GM12878 (cell line): Measurements from ENCODE around the gene GSG1L. TPM values are rescaled to one million over a fixed set of nuclear protein-coding genes. Genes with fewer than 3 reads are reported as not detected.
A peak's percentile ranks its signal among the peaks of the same experiment; 100 is the strongest.

ENCODE experiments used
- ASH2L ChIP-seq: fragments of 300-600, 200-600 bp; sonication (generic); IDR thresholded peaks from 2 replicates; pipeline ENCODE4 v1.6.1; 2017; ENCODE audit warnings: low read depth, mild to moderate bottlenecking, borderline replicate concordance
- ATF3 ChIP-seq: IDR thresholded peaks from 2 replicates; pipeline ENCODE4 v1.6.1; 2011; ENCODE audit warnings: low read depth, mild to moderate bottlenecking, low read length, moderate library complexity, borderline replicate concordance; ENCODE audit errors: extremely low read depth
- ATF7 ChIP-seq: fragments of 450-650 bp; IDR thresholded peaks from 2 replicates; pipeline ENCODE4 v1.6.1; 2016; ENCODE audit warnings: low read depth, mild to moderate bottlenecking
- BCLAF1 ChIP-seq: fragments of 450-650 bp; IDR thresholded peaks from 2 replicates; pipeline ENCODE4 v1.6.1; 2017; ENCODE audit warnings: antibody characterized with exemption, mild to moderate bottlenecking, moderate library complexity
- CEBPB ChIP-seq, 2 experiments: fragments of 150-350 bp in 1 of 2; IDR thresholded peaks; 2 replicates each; pipeline ENCODE4 v1.6.1; 2012 to 2014; ENCODE audit warnings: low read depth in 2 of 2, low read length in 2 of 2, borderline replicate concordance in 1 of 2, inconsistent platforms in 1 of 2
- HDAC6 ChIP-seq: fragments of 200-600 bp; sonication (generic); IDR thresholded peaks from one replicate; pipeline ENCODE4 v1.8.0; 2017; ENCODE audit warnings: antibody characterized with exemption; ENCODE audit not compliant: unreplicated experiment
- JUND ChIP-seq: IDR thresholded peaks from 2 replicates; pipeline ENCODE4 v1.6.1; 2012; ENCODE audit warnings: low read depth, mild to moderate bottlenecking, low read length, improper control_type of control experiment, moderate library complexity
- NBN ChIP-seq: fragments of 450-650 bp; IDR thresholded peaks from 2 replicates; pipeline ENCODE4 v1.6.1; 2016
- NR2C1 ChIP-seq: fragments of 450-650 bp; IDR thresholded peaks from 2 replicates; pipeline ENCODE4 v1.6.1; 2017; ENCODE audit warnings: antibody characterized with exemption, mild to moderate bottlenecking, moderate library complexity
- NR2C2 ChIP-seq: IDR thresholded peaks from 2 replicates; pipeline ENCODE4 v1.6.1; 2011; ENCODE audit warnings: borderline replicate concordance, low read depth; ENCODE audit not compliant: control insufficient read depth, insufficient read length
- POLR2AphosphoS2 ChIP-seq: IDR thresholded peaks from 2 replicates; pipeline ENCODE4 v1.6.1; 2011; ENCODE audit warnings: low read depth, mild to moderate bottlenecking, low read length, improper control_type of control experiment, moderate library complexity
- PRDM15 ChIP-seq: fragments of 450-650 bp; formaldehyde crosslinking; IDR thresholded peaks from 2 replicates; pipeline ENCODE4 v1.4.0; 2020; ENCODE audit warnings: mild to moderate bottlenecking, moderate library complexity
- RAD21 ChIP-seq: IDR thresholded peaks from 2 replicates; pipeline ENCODE4 v1.6.1; 2011; ENCODE audit warnings: mild to moderate bottlenecking, low read depth, low read length, moderate library complexity; ENCODE audit not compliant: insufficient read depth
- RAD51 ChIP-seq: fragments of 450-650 bp; IDR thresholded peaks from 2 replicates; pipeline ENCODE4 v1.6.1; 2016; ENCODE audit warnings: moderate library complexity, mild to moderate bottlenecking, inconsistent platforms
- STAT1 ChIP-seq: fragments of 450-650 bp; conservative IDR thresholded peaks from 2 replicates; pipeline ENCODE4 v1.6.1; 2014; ENCODE audit warnings: antibody characterized with exemption, mild to moderate bottlenecking
- USF1 ChIP-seq: IDR thresholded peaks from 2 replicates; pipeline ENCODE4 v1.6.1; 2011; ENCODE audit warnings: borderline replicate concordance, low read depth, mild to moderate bottlenecking, moderate library complexity, mixed read lengths, low read length; ENCODE audit not compliant: insufficient read depth; ENCODE audit errors: extremely low read length
- ZBED1 ChIP-seq: IDR thresholded peaks from 2 replicates; pipeline ENCODE4 v1.6.1; 2016; ENCODE audit warnings: borderline replicate concordance
- ZNF207 ChIP-seq: fragments of 450-650 bp; IDR thresholded peaks from 2 replicates; pipeline ENCODE4 v1.6.1; 2014; ENCODE audit warnings: antibody characterized with exemption, mild to moderate bottlenecking, borderline replicate concordance
- ZNF24 ChIP-seq: fragments of 450-650 bp; IDR thresholded peaks from 2 replicates; pipeline ENCODE4 v1.6.1; 2017; ENCODE audit warnings: antibody characterized with exemption, mild to moderate bottlenecking
- polyA plus RNA-seq, 11 experiments: library from polyadenylated mRNA; depleted of rRNA in 4 of 11; unstranded in 6 of 11; stranded (reverse) in 5 of 11; fragments of >200 nt; fragmentation: Nextera tagmentation in 4 of 11; fragmentation: Illumina TruSeq in 1 of 11; extraction: Ambion mirVana in 4 of 11; extraction: Trizol in 1 of 11; gene quantifications; 1 replicate in 1 of 11; 2 replicates in 10 of 11; pipeline versions ENCODE4 v1.2.1 to v1.2.3, GENCODE V29; 2011 to 2016; ENCODE audit warnings: inconsistent platforms in 2 of 11, missing spikeins in 2 of 11, low read depth in 1 of 11
- total RNA-seq, 4 experiments: library from RNA; depleted of rRNA in 3 of 4; stranded (reverse); fragments of >200 nt in 3 of 4; fragmentation: Illumina TruSeq in 1 of 4; extraction: Trizol in 1 of 4; gene quantifications; 2 replicates each; pipeline versions ENCODE4 v1.2.1 to v1.2.3, GENCODE V29; 2013 to 2021

The GSG1L gene
- total and polyA plus RNA-seq, 10 of the 15 experiments (the other 5 are each of a cell fraction or from before 2014, with no cell fraction given), result not detected

- TF ChIP-seq USF1 (peak; percentile 73), ATF7 (no peak), ZBED1 (no peak), ATF3 (peak; percentile 50; the same call in 1 of the 2 replicates), RAD51 (peak; percentile 98), NBN (no peak), CEBPB (IDR thresholded peaks at IDR 0.05; ENCODE audit: borderline replicate concordance in 1 of 2, low read depth in 2 of 2, low read length in 2 of 2) (no peak), HDAC6 (no peak), NR2C1 (no peak), ASH2L (no peak), JUND (no peak), ZNF207 (no peak), NR2C2 (no peak), ZNF24 (no peak), PRDM15 (CRISPR knock-in tag) (peak; percentile 70; the same call in 1 of the 2 replicates), POLR2AphosphoS2 (no peak), RAD21 (peak; percentile 24; the same call in 1 of the 2 replicates), BCLAF1 (no peak), STAT1 (no peak)
These were observed 314.5 kb downstream of the GSG1L start (continued) for GRCh38 chr16:27748868-27749546.
